HG03521 (cell line): ENCODE data around the gene OGDHL.

Experiments
- ATAC-seq: cut with Tn5 transposase; IDR thresholded peaks from one replicate; pipeline ENCODE4 v1.9.1; 2021; ENCODE audit warnings: mild to moderate bottlenecking, moderate library complexity; ENCODE audit not compliant: unreplicated experiment

The OGDHL gene

DNA sequence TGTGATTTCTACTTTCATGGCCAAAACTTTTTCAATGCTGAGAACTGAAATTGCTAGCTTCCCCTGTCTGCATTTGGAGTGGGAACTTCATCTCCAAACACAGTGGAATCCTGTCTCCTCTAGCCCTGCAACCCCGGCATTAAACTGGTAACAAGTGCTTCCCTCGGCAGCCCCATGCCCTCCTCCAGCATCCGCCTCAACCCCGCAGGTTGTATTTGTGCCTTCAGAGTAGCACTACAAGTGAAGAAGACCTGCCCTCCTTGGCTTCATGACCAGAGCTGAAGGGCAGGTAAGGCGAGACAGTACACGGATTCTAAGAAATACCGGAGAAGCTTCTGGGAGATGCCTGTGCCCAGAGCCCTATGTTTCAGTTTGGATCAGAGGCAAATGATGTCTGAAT, 65.8 kb downstream of the OGDHL start:
- no peak for ATAC-seq

DNA sequence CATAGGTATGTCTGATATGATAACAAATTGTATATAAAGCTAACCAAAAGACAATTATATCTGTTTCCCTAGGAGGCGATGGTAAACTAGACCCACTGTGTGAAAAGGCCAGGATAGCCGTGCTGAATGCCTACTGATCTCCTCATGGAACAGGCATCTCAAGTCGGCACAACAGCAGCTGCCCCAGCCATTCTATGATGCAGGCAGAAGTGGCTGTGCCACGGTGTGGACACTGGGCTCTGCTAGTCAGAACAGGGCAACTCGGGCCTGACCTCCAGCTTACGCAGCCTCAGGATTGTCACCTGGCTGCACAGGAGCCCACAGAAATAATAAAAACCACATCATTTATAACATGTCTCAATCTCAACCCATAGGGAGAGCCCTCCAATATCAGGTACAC, 67.7 kb downstream of the OGDHL start:
- no peak for ATAC-seq

DNA sequence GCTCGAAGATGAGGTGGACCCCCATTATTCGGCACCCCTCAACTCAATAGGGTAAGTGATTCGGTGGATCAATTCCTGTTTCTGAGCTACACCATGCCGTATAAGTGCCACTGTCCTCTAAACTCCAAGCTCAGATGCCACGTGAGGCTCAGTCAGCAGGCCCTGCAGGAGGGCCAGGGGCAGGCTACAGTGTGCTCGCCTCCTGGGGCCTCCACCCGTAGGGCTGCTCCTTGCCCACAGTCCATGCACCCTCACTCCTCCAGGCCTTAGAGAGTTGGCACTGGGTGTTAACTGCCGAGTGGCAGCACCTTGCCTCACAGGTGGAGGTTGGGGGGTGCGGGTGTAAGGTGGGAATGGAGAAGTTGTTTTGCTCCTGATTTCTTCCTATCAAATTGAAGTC, 70.5 kb downstream of the OGDHL start:
- no peak for ATAC-seq

DNA sequence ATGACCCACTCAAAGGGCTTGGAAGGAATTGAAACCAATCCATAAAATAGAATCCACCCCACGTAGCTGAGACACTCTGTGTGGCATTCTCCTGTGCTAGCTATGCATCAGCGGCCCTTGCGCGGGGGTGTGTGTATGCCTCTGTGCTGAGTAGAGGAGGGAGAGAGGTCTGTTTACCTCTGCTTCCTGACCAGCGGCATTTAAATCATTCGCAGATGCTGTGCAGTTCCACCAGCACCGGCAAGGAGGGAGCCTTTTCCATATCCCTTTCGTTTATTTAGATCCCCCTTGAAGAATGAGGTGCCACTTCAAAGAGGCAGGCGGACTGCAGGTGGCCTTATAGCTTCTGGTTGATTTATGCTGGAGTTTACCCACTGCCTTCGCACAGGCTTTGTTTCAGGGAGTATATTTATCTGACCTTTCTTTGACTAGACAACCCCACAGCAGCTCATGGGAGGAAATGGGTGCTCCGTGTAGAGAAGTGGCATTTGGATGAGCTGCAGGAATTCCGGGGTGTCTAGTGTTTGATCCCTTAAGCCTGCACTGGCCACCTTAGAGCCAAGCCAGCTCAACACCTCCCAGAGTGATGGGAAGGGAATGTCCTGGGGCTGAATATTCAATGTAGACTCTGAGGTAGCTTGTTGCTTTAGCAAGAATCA, 71.3 kb downstream of the OGDHL start:
- ATAC-seq = no peak

DNA sequence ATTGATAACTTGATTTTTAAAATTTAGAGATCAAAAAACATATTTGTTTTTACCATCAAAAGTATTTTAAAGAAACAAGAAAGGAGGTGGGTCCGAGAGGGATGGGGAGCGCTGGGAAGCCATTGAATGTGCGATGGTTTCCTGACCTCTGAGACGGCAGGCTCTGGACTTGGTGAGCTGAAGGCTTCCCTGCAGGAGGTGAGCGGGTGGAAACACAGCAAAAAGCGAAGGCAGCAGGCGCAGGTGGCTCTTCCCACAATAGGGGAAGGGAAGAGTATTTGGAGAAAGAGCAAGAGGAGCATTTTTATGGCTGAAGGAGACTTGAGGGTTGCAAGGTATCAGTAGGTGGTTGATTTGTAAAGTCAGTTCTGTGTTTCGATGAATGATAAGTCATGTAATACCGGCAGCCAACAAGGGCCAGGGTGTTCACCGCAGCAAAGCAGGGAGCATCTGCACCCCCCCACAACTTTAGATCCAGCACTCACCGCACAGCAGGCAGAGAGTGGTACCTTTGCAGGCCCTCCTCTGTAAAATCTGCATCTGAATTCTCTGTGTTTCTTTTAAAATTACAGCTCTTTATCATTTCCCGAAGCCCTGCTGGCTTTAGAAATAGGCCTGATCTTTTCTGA, 72.1 kb downstream of the OGDHL start:
- no peak for ATAC-seq

DNA sequence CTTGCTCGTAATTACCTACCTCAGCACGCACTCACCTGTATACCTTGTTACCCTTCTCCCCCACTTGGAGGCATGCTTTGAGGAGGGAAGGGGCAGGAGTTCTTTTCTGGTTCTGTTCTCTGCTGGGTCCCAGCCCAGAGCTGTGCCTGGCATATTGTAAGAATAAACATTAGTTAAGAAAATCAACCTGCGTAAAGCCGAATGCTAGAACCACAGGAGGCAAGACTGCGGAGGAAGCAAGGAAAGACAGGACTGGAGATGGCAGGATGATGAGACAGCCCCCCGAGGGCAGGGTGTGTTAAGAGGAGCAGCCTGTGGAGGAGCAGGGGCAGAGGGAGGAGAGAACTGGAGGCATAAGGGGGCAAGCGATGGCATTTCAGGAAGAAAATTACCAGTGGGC, 73.2 kb downstream of the OGDHL start:
- ATAC-seq = no peak

DNA sequence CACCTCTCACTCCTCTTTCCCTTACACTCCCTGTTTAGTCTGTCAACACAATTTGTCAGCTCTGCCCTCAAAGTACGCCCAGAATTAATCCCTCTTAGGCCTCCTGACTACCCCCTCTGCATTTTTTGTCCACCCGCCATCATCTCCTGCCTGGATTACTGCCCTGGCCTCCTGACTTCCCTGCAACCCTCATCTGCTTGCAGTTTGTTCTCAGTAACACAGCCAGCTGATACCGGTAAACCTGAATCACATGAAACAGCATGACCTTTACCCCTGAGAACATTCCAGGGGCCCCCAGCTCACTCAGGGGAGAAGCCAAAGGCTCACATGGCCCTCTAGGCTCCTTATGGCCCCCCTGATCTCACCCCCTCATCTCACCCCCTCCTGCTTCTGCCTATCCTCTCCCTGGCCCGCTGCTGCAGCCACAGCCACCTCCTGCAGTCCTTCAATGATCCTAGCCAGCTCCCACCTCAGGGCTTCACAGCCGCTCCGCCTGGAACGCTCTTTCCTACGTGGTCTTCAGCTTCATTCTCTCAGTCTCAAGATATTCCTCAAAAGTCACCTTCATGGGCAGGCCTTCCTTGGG, 73.8 kb downstream of the OGDHL start:
- ATAC-seq = no peak

DNA sequence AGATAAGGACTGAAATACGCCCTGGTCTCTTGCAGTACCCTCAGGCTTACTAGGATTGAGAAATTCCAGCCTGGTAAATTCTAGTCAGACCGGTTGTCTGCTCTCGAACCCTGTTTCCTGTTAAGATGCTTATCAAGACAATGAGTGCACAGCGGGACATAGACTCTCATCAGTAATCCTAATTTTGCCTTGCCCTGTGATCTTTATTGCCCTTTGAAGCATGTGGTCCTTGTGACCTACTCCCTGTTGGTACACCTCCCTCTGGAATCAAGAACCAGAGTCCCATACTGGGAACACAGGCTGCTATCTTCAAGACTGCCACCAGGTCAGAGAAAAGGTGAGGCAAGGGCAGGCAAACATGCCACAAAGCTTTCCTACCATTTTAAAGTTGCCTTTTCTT, 75.5 kb downstream of the OGDHL start:
- no peak for ATAC-seq
